ENCODE measurements around the gene TERT.
"Not testable (repeated sequence)": the region's sequence is repeated elsewhere in the genome, so short reads cannot be mapped to it uniquely, and the experiment has no call there.

GRCh38 chr5:1326901-1327756 is 32.3 kb upstream of the TERT start:
- TF ChIP-seq CTCF (conservative IDR thresholded peaks at IDR 0.05; ENCODE audit: low read length); EZH2phosphoT487 (IDR thresholded peaks at IDR 0.05; ENCODE audit: borderline replicate concordance, low read depth, low read length): not testable (repeated sequence)
